GM12878 (cell line): ENCODE results near the gene KLRD1.

ENCODE experiments used
- BCL11A ChIP-seq: IDR thresholded peaks from 2 replicates; pipeline ENCODE4 v1.6.1; 2011; ENCODE audit warnings: low read depth, low read length
- EGR1 ChIP-seq, 2 experiments: IDR thresholded peaks; 1 replicate in 1 of 2; 2 replicates in 1 of 2; pipeline ENCODE4 v1.6.1; 2011 to 2012; ENCODE audit warnings: low read depth in 2 of 2, low read length in 2 of 2, borderline replicate concordance in 1 of 2, mild to moderate bottlenecking in 1 of 2, moderate library complexity in 1 of 2
- ETV6 ChIP-seq, 2 experiments: fragments of 450-650 bp in 1 of 2; IDR thresholded peaks in 1 of 2; conservative IDR thresholded peaks in 1 of 2; 2 replicates each; pipeline ENCODE4 v1.6.1; 2014; ENCODE audit warnings: antibody characterized with exemption in 1 of 2, borderline replicate concordance in 1 of 2, low read depth in 1 of 2, mild to moderate bottlenecking in 1 of 2, moderate library complexity in 1 of 2
- HDAC2 ChIP-seq: fragments of 200-600 bp; sonication (generic); IDR thresholded peaks from 2 replicates; pipeline ENCODE4 v1.6.1; 2017
- IKZF1 ChIP-seq: fragments of 450-650 bp; conservative IDR thresholded peaks from 2 replicates; pipeline ENCODE4 v1.6.1; 2017; ENCODE audit warnings: antibody characterized with exemption, mild to moderate bottlenecking
- NRF1 ChIP-seq: conservative IDR thresholded peaks from 2 replicates; pipeline ENCODE4 v1.6.1; 2011; ENCODE audit warnings: mild to moderate bottlenecking, low read depth, low read length, improper control_type of control experiment
- POLR2A ChIP-seq: IDR thresholded peaks from 2 replicates; pipeline ENCODE4 v1.6.1; 2011; ENCODE audit warnings: low read depth, mild to moderate bottlenecking, low read length
- RELA ChIP-seq: fragments of 450-650 bp; IDR thresholded peaks from 2 replicates; pipeline ENCODE4 v1.8.0; 2014; ENCODE audit warnings: borderline replicate concordance; ENCODE audit not compliant: partially characterized antibody
- SMARCA5 ChIP-seq: fragments of 450-650 bp; IDR thresholded peaks from 2 replicates; pipeline ENCODE4 v1.6.1; 2017; ENCODE audit warnings: mild to moderate bottlenecking
- SREBF2 ChIP-seq: IDR thresholded peaks from 2 replicates; pipeline ENCODE4 v1.6.1; 2012; ENCODE audit warnings: mild to moderate bottlenecking, low read length
- TCF12 ChIP-seq: IDR thresholded peaks from 2 replicates; pipeline ENCODE4 v1.6.1; 2011; ENCODE audit warnings: low read depth, mild to moderate bottlenecking, low read length
- TCF3 ChIP-seq: IDR thresholded peaks from 2 replicates; pipeline ENCODE4 v1.6.1; 2012; ENCODE audit warnings: low read depth, mild to moderate bottlenecking, low read length, borderline replicate concordance; ENCODE audit not compliant: insufficient read depth
- TF ChIP-seq, protein P1 (sequence below), 3 experiments: IDR thresholded peaks in 2 of 3; conservative IDR thresholded peaks in 1 of 3; 2 replicates each; pipeline ENCODE4 v1.5.1; 2011; ENCODE audit warnings: low read depth in 3 of 3, low read length in 3 of 3, mild to moderate bottlenecking in 3 of 3, control low read depth in 2 of 3, moderate library complexity in 2 of 3, inconsistent platforms in 1 of 3, mixed read lengths in 1 of 3; ENCODE audit not compliant: control insufficient read depth in 2 of 3, insufficient read depth in 1 of 3; ENCODE audit errors: extremely low read depth in 1 of 3
- TF ChIP-seq, protein P2 (sequence below): IDR thresholded peaks from 2 replicates; pipeline ENCODE4 v1.6.1; 2012; ENCODE audit warnings: low read depth, low read length, improper control_type of control experiment

DNA sequence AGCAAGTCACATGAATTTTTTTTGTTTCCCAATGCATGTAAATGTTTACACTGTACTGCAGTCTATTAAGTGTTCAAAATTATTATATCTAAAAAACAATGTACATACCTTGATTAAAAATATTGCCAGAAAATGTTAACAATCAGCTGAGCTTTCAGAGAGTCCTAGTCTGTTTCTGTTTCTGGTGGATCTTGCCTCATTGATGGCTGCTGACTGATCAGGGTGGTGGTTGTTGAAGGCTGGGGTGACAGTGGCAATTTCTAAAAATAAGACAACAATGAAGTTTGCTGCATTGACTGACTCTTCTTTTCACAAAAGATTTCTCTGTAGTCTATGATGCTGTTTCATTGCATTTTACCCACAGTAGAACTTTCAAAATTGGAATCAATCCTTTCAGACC, 16.6 kb upstream of the KLRD1 start:
- TF ChIP-seq, protein P1, sequence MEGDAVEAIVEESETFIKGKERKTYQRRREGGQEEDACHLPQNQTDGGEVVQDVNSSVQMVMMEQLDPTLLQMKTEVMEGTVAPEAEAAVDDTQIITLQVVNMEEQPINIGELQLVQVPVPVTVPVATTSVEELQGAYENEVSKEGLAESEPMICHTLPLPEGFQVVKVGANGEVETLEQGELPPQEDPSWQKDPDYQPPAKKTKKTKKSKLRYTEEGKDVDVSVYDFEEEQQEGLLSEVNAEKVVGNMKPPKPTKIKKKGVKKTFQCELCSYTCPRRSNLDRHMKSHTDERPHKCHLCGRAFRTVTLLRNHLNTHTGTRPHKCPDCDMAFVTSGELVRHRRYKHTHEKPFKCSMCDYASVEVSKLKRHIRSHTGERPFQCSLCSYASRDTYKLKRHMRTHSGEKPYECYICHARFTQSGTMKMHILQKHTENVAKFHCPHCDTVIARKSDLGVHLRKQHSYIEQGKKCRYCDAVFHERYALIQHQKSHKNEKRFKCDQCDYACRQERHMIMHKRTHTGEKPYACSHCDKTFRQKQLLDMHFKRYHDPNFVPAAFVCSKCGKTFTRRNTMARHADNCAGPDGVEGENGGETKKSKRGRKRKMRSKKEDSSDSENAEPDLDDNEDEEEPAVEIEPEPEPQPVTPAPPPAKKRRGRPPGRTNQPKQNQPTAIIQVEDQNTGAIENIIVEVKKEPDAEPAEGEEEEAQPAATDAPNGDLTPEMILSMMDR (IDR thresholded peaks at IDR 0.05 in 2 of 3, conservative IDR thresholded peaks at IDR 0.05 in 1 of 3; ENCODE audit: control insufficient read depth in 2 of 3, extremely low read depth in 1 of 3, insufficient read depth in 1 of 3, low read depth in 3 of 3, low read length in 3 of 3) = no peak
- TF ChIP-seq ETV6 (conservative IDR thresholded peaks at IDR 0.05 in 1 of 2, IDR thresholded peaks at IDR 0.05 in 1 of 2; ENCODE audit: borderline replicate concordance in 1 of 2, low read depth in 1 of 2) (no peak), SMARCA5 (no peak), IKZF1 (no peak), HDAC2 (no peak), TCF3 (no peak), POLR2A (no peak), TCF12 (no peak), EGR1 (IDR thresholded peaks at IDR 0.05; ENCODE audit: borderline replicate concordance in 1 of 2, low read depth in 2 of 2, low read length in 2 of 2) (no peak), RELA (no peak), NRF1 (no peak), BCL11A (no peak), SREBF2 (no peak)
- TF ChIP-seq, protein P2, sequence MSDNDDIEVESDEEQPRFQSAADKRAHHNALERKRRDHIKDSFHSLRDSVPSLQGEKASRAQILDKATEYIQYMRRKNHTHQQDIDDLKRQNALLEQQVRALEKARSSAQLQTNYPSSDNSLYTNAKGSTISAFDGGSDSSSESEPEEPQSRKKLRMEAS = no peak
